OCI-LY1 (cell line): ENCODE measurements around the gene KCNH8.

ENCODE experiments used
- H2AFZ ChIP-seq: fragments of 200-600 bp; sonication (generic), shearing (Covaris generic); 2 replicates; pipeline ENCODE4 v1.6.0; 2014; ENCODE audit warnings: antibody characterized with exemption, mild to moderate bottlenecking, low read length
- H3F3A ChIP-seq: fragments of 200-600 bp; sonication (generic), shearing (Covaris generic); 2 replicates; pipeline ENCODE4 v1.6.0; 2014; ENCODE audit warnings: mild to moderate bottlenecking, antibody characterized with exemption, low read length, moderate library complexity; ENCODE audit not compliant: insufficient read depth
- H3K27ac ChIP-seq: fragments of 200-600 bp; sonication (generic); 2 replicates; pipeline ENCODE4 v1.5.1; 2014; ENCODE audit warnings: low read length, mixed run types, mild to moderate bottlenecking, low read depth; ENCODE audit not compliant: poor library complexity, severe bottlenecking
- H3K27me3 ChIP-seq: fragments of 200-600 bp; sonication (generic); 2 replicates; pipeline ENCODE4 v1.6.0; 2014; ENCODE audit warnings: antibody characterized with exemption, mild to moderate bottlenecking, low read length, moderate library complexity; ENCODE audit not compliant: insufficient read depth
- H3K36me3 ChIP-seq: fragments of 200-600 bp; sonication (generic); 2 replicates; pipeline ENCODE4 v1.6.1; 2014; ENCODE audit warnings: mild to moderate bottlenecking, antibody characterized with exemption, low read length, moderate library complexity, mixed read lengths; ENCODE audit not compliant: insufficient read depth
- H3K4me1 ChIP-seq: fragments of 200-600 bp; sonication (generic); 2 replicates; pipeline ENCODE4 v1.5.1; 2014; ENCODE audit warnings: mild to moderate bottlenecking, low read length, moderate library complexity; ENCODE audit not compliant: insufficient read depth, severe bottlenecking
- H3K4me2 ChIP-seq: fragments of 200-600 bp; sonication (generic), shearing (Covaris generic); 2 replicates; pipeline ENCODE4 v1.6.1; 2014; ENCODE audit warnings: low read length
- H3K4me3 ChIP-seq: fragments of 200-600 bp; sonication (generic); 2 replicates; pipeline ENCODE4 v1.5.1; 2014; ENCODE audit warnings: low read length, low read depth, mild to moderate bottlenecking, mixed read lengths; ENCODE audit not compliant: poor library complexity, severe bottlenecking
- H3K79me2 ChIP-seq: fragments of 200-600 bp; shearing (Covaris generic); 2 replicates; pipeline ENCODE4 v1.6.1; 2016; ENCODE audit warnings: mixed run types, low read length, mixed read lengths; ENCODE audit not compliant: insufficient read depth
- H3K9ac ChIP-seq: fragments of 200-600 bp; sonication (generic), shearing (Covaris generic); 2 replicates; pipeline ENCODE4 v1.6.1; 2014; ENCODE audit warnings: mild to moderate bottlenecking, low read length, mixed read lengths
- H3K9me2 ChIP-seq: fragments of 200-600 bp; sonication (generic), shearing (Covaris generic); 2 replicates; pipeline ENCODE4 v1.6.1; 2014; ENCODE audit warnings: low read depth, mild to moderate bottlenecking, low read length, mixed read lengths
- H3K9me3 ChIP-seq: fragments of 200-600 bp; shearing (Covaris generic); 2 replicates; pipeline ENCODE4 v1.6.1; 2014; ENCODE audit warnings: low read length, mixed read lengths
- H4K20me1 ChIP-seq: fragments of 200-600 bp; sonication (generic), shearing (Covaris generic); 2 replicates; pipeline ENCODE4 v1.6.0; 2016; ENCODE audit warnings: mild to moderate bottlenecking, low read length; ENCODE audit not compliant: insufficient read depth
- EZH2 ChIP-seq: fragments of 200-600 bp; sonication (generic), shearing (Covaris generic); IDR thresholded peaks from 2 replicates; pipeline ENCODE4 v1.8.0; 2017; ENCODE audit warnings: borderline replicate concordance, mixed run types, mild to moderate bottlenecking, antibody characterized with exemption, low read length, moderate library complexity, mixed read lengths
- TF ChIP-seq, protein P1 (sequence below): fragments of 200-600 bp; sonication (generic), shearing (Covaris generic); IDR thresholded peaks from 2 replicates; pipeline ENCODE4 v1.5.1; 2017; ENCODE audit warnings: mild to moderate bottlenecking, antibody characterized with exemption, low read length, moderate library complexity, mixed read lengths

Gene KCNH8

DNA sequence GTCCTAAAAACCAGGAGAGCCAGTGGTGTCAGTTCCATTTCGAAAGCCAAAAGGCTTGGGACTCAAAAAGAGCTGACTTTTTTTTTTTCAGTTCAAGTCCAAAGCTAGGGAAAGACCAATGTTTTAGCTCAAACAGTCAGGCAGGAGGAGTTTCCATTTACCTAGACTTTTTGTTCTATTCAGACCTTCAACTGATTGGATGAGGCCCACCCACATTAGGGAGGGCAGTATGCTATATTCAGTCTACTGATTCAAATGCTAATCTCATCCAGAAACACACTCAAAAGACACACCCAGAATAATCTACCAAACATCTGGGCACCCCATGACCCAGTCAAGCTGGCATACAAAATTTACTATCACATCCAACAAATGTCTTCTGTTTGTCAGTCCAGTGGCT is 374.0 kb downstream of the KCNH8 start:
- peaks cover 14% of the 10 kb centered on the region for H3K4me1 ChIP-seq
- TF ChIP-seq EZH2, result no peak
- TF ChIP-seq, protein P1, sequence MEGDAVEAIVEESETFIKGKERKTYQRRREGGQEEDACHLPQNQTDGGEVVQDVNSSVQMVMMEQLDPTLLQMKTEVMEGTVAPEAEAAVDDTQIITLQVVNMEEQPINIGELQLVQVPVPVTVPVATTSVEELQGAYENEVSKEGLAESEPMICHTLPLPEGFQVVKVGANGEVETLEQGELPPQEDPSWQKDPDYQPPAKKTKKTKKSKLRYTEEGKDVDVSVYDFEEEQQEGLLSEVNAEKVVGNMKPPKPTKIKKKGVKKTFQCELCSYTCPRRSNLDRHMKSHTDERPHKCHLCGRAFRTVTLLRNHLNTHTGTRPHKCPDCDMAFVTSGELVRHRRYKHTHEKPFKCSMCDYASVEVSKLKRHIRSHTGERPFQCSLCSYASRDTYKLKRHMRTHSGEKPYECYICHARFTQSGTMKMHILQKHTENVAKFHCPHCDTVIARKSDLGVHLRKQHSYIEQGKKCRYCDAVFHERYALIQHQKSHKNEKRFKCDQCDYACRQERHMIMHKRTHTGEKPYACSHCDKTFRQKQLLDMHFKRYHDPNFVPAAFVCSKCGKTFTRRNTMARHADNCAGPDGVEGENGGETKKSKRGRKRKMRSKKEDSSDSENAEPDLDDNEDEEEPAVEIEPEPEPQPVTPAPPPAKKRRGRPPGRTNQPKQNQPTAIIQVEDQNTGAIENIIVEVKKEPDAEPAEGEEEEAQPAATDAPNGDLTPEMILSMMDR, result no peak
- no peak overlapping the region for H3K27ac ChIP-seq
- no peaks in the 10 kb centered on the region for H3F3A ChIP-seq
- no peaks in the 10 kb centered on the region for H3K9me2 ChIP-seq
- H3K79me2 ChIP-seq, result no peaks in the 10 kb centered on the region
- H3K9me3 ChIP-seq, result no peaks in the 10 kb centered on the region
- no peaks in the 10 kb centered on the region for H3K27me3 ChIP-seq
- no peak overlapping the region for H3K9ac ChIP-seq
- H2AFZ ChIP-seq, result no peak overlapping the region
- no peak overlapping the region for H3K4me2 ChIP-seq
- H3K4me3 ChIP-seq, result no peak overlapping the region
- H4K20me1 ChIP-seq, result no peaks in the 10 kb centered on the region
- H3K36me3 ChIP-seq, result no peaks in the 10 kb centered on the region

DNA sequence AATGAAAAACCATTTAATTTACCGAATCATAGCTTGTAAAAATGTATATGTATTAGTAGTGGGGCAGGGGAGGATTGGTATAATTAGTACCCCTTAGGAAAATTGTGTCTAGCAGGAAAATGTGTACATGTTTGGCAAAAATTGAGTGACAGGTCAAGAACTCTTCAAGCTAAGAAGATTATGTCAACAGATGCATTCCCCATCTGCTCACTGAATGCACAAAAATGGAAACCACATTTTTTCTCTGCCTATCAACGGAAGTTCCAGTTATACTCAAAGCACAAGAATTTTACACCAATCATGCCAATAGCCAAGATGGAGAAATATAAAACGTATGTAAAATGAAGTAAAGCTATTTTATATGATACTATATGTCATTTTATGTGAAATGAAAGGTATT is 377.8 kb downstream of the KCNH8 start:
- Histone ChIP-seq H3K9me2 (no peaks in the 10 kb centered on the region), H3F3A (no peaks in the 10 kb centered on the region), H3K27me3 (no peaks in the 10 kb centered on the region), H3K9me3 (no peaks in the 10 kb centered on the region), H4K20me1 (no peaks in the 10 kb centered on the region), H3K36me3 (no peaks in the 10 kb centered on the region), H3K9ac (no peak overlapping the region), H3K79me2 (no peaks in the 10 kb centered on the region), H3K4me3 (no peak overlapping the region), H3K4me1 (no peaks in the 10 kb centered on the region), H2AFZ (no peak overlapping the region), H3K4me2 (no peak overlapping the region), H3K27ac (no peak overlapping the region)
- TF ChIP-seq, protein P1, result no peak
- no peak for TF ChIP-seq EZH2

DNA sequence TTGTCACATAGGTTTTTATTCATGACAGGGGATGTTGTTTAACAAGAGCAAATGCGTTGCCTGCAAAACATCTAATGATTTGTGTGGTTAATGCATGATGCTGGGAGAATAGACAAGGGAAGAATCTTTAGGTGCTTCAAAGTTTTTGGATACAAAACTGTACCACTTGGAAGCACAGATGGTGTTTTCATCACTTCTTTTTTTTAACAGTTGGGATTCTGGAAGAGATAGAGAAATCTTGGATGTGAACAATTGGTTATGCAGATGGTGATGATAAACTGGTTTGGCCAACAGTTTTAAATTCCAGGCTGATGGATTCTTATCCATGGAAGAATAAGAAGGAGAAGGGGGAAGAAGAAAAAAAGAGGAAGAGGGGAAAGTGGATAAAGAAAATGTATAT is 379.4 kb downstream of the KCNH8 start:
- Histone ChIP-seq H3K79me2 (no peaks in the 10 kb centered on the region), H3K9me3 (no peaks in the 10 kb centered on the region), H3K4me2 (no peak overlapping the region), H2AFZ (no peak overlapping the region), H3K4me3 (no peak overlapping the region), H3K27me3 (no peaks in the 10 kb centered on the region), H3K4me1 (no peaks in the 10 kb centered on the region), H4K20me1 (no peaks in the 10 kb centered on the region), H3K27ac (no peak overlapping the region), H3K9me2 (no peaks in the 10 kb centered on the region), H3F3A (no peaks in the 10 kb centered on the region), H3K9ac (no peak overlapping the region), H3K36me3 (no peaks in the 10 kb centered on the region)
- TF ChIP-seq EZH2, result no peak
- TF ChIP-seq, protein P1, result no peak
